Keratinocyte (primary cell): Measurements from ENCODE around the gene PITX1. TPM values are rescaled to one million over a fixed set of nuclear protein-coding genes. Genes with fewer than 3 reads are reported as not detected.

Experiments used
- DNase-seq: peaks from one replicate; pipeline ENCODE4 v3.0.0-alpha.2; 2011; ENCODE audit warnings: low read depth, missing footprints, low spot score
- FAIRE-seq: peaks from 2 replicates; lab custom pipeline; 2011; peaks lifted over from hg19 to GRCh38; lab: Jason Lieb, UNC
- H2AFZ ChIP-seq: 2 replicates; pipeline ENCODE4 v1.6.0; 2012; ENCODE audit warnings: low read length, control low read depth, inconsistent platforms; ENCODE audit not compliant: control insufficient read depth
- H3K27ac ChIP-seq: 2 replicates; pipeline ENCODE4 v1.5.1; 2011; ENCODE audit warnings: low read length; ENCODE audit not compliant: control insufficient read depth, insufficient read depth
- H3K27me3 ChIP-seq: 3 replicates; pipeline ENCODE4 v1.6.0; 2011; ENCODE audit warnings: low read length; ENCODE audit not compliant: control insufficient read depth, insufficient read depth; ENCODE audit errors: extremely low read depth
- H3K36me3 ChIP-seq, 2 experiments: 2 replicates in 1 of 2; 3 replicates in 1 of 2; pipeline ENCODE4 v1.5.1; 2011; ENCODE audit warnings: low read length in 2 of 2, mild to moderate bottlenecking in 1 of 2; ENCODE audit not compliant: control insufficient read depth in 2 of 2, insufficient read depth in 2 of 2; ENCODE audit errors: extremely low read depth in 1 of 2
- H3K4me1 ChIP-seq: 3 replicates; pipeline ENCODE4 v1.5.1; 2011; ENCODE audit warnings: low read length; ENCODE audit not compliant: control insufficient read depth, insufficient read depth; ENCODE audit errors: extremely low read depth
- H3K4me2 ChIP-seq: 3 replicates; pipeline ENCODE4 v1.6.0; 2011; ENCODE audit warnings: low read depth, low read length; ENCODE audit not compliant: control insufficient read depth, insufficient read depth; ENCODE audit errors: extremely low read depth
- H3K4me3 ChIP-seq, 3 experiments: fragments of 200-600 bp in 1 of 3; sonication (generic) in 1 of 3; 2 replicates in 2 of 3; 3 replicates in 1 of 3; pipeline ENCODE4 v1.5.1; 2011 to 2016; ENCODE audit warnings: low read length in 3 of 3, mild to moderate bottlenecking in 3 of 3, control low read depth in 2 of 3, inconsistent platforms in 1 of 3, low read depth in 1 of 3, mixed read lengths in 1 of 3, mixed run types in 1 of 3, moderate library complexity in 1 of 3; ENCODE audit not compliant: control insufficient read depth in 2 of 3, insufficient read depth in 2 of 3; ENCODE audit errors: extremely low read depth in 1 of 3
- H3K79me2 ChIP-seq: 2 replicates; pipeline ENCODE4 v1.6.0; 2012; ENCODE audit warnings: low read length; ENCODE audit not compliant: control insufficient read depth, insufficient read depth
- H3K9ac ChIP-seq: 3 replicates; pipeline ENCODE4 v1.6.0; 2011; ENCODE audit warnings: low read length; ENCODE audit not compliant: control insufficient read depth, insufficient read depth; ENCODE audit errors: extremely low read depth
- H3K9me1 ChIP-seq: 3 replicates; pipeline ENCODE4 v1.6.0; 2011; ENCODE audit warnings: low read length; ENCODE audit not compliant: control insufficient read depth, insufficient read depth; ENCODE audit errors: extremely low read depth
- H3K9me3 ChIP-seq: 2 replicates; pipeline ENCODE4 v1.5.1; 2012; ENCODE audit warnings: low read depth, low read length; ENCODE audit not compliant: control insufficient read depth
- H4K20me1 ChIP-seq: 3 replicates; pipeline ENCODE4 v1.6.0; 2011; ENCODE audit warnings: low read length; ENCODE audit not compliant: control insufficient read depth, insufficient read depth; ENCODE audit errors: extremely low read depth
- CTCF ChIP-seq, 3 experiments: IDR thresholded peaks in 1 of 3; conservative IDR thresholded peaks in 1 of 3; optimal IDR thresholded peaks in 1 of 3; 2 replicates in 2 of 3; 3 replicates in 1 of 3; pipeline versions ENCODE3 to v1.5.1; 2011; ENCODE audit warnings: low read length in 3 of 3, mild to moderate bottlenecking in 3 of 3, moderate library complexity in 2 of 3, control low read depth in 1 of 3, inconsistent platforms in 1 of 3; ENCODE audit not compliant: insufficient read depth in 2 of 3; ENCODE audit errors: extremely low read depth in 1 of 3
- EZH2 ChIP-seq: IDR thresholded peaks from one replicate; pipeline ENCODE4 v1.6.1; 2012; ENCODE audit warnings: inconsistent platforms, mild to moderate bottlenecking, low read length, moderate library complexity
- dilution Hi-C: fragments of 300-500 bp; cut with MboI; formaldehyde crosslinking; loops from one replicate; pipeline ENCODE4 v1.7.0; 2020; ENCODE audit warnings: low sequenced_read_pairs; ENCODE audit not compliant: extremely low pct_ligation_motif_present
- polyA plus RNA-seq, 5 experiments: library from polyadenylated mRNA; depleted of rRNA in 3 of 5; stranded (reverse) in 3 of 5; stranded (forward) in 1 of 5; unstranded in 1 of 5; fragments of >200 nt; gene quantifications; 1 replicate in 1 of 5; 2 replicates in 3 of 5; 3 replicates in 1 of 5; pipeline versions ENCODE4 v1.2.1 to v1.2.3, GENCODE V29; 2011 to 2012; ENCODE audit warnings: missing spikeins in 2 of 5, low read depth in 1 of 5, low replicate concordance in 1 of 5

The PITX1 gene
- polyA plus RNA-seq, 1 donor (not counting 4 experiments of a cell fraction or from before 2014, with no cell fraction given), result 0.73 TPM

GRCh38 chr5:135063511-135064234 lies 29.6 kb upstream of the PITX1 start:
- no peaks in the 10 kb centered on the region for H3K9me3 ChIP-seq
- H3K9ac ChIP-seq, result no peak overlapping the region
- no peak overlapping the region for H2AFZ ChIP-seq
- dilution Hi-C loops, result no loop called here
- H3K27ac ChIP-seq, result no peak overlapping the region
- no peaks in the 10 kb centered on the region for H3K4me1 ChIP-seq
- H4K20me1 ChIP-seq, result no peaks in the 10 kb centered on the region
- H3K27me3 ChIP-seq, result peaks cover 21% of the 10 kb centered on the region
- H3K4me2 ChIP-seq, result no peak overlapping the region
- H3K4me3 ChIP-seq, result no peak overlapping the region
- no peak for DNase-seq
- FAIRE-seq, result no peak
- H3K9me1 ChIP-seq, result no peaks in the 10 kb centered on the region
- no peaks in the 10 kb centered on the region for H3K79me2 ChIP-seq
- TF ChIP-seq EZH2 (no peak), CTCF (optimal IDR thresholded peaks at IDR 0.05 in 1 of 3, IDR thresholded peaks at IDR 0.05 in 1 of 3, conservative IDR thresholded peaks at IDR 0.05 in 1 of 3; ENCODE audit: extremely low read depth in 1 of 3, insufficient read depth in 2 of 3, low read length in 3 of 3) (no peak)
- no peaks in the 10 kb centered on the region for H3K36me3 ChIP-seq

- H3K36me3 ChIP-seq, result no peaks in the 10 kb centered on the region
- H3K27ac ChIP-seq, result no peak overlapping the region
- FAIRE-seq (no peak), DNase-seq (no peak)
- H3K4me2 ChIP-seq, result no peak overlapping the region
- no peaks in the 10 kb centered on the region for H3K9me3 ChIP-seq
- TF ChIP-seq EZH2, result no peak
- TF ChIP-seq CTCF (optimal IDR thresholded peaks at IDR 0.05 in 1 of 3, IDR thresholded peaks at IDR 0.05 in 1 of 3, conservative IDR thresholded peaks at IDR 0.05 in 1 of 3; ENCODE audit: extremely low read depth in 1 of 3, insufficient read depth in 2 of 3, low read length in 3 of 3), result no peak
- no peak overlapping the region for H2AFZ ChIP-seq
- peaks cover 25% of the 10 kb centered on the region for H3K27me3 ChIP-seq
- no peak overlapping the region for H3K4me3 ChIP-seq
- no peaks in the 10 kb centered on the region for H3K79me2 ChIP-seq
- H3K4me1 ChIP-seq, result no peaks in the 10 kb centered on the region
- no peaks in the 10 kb centered on the region for H3K9me1 ChIP-seq
- H3K9ac ChIP-seq, result no peak overlapping the region
- dilution Hi-C loops, result no loop called here
- no peaks in the 10 kb centered on the region for H4K20me1 ChIP-seq
Measured at GRCh38 chr5:135063056-135063445, 29.0 kb upstream of the PITX1 start.
